Adrenal gland (tissue), 12 donors: ENCODE data around the gene EYA3. TPM values are rescaled to one million over a fixed set of nuclear protein-coding genes. Genes with fewer than 3 reads are reported as not detected.
A peak's percentile ranks its signal among the peaks of the same experiment; 100 is the strongest.

Source experiments
- DNase-seq, 7 donors: peaks; one replicate each; pipeline ENCODE4 v3.0.0-alpha.2; 2019 to 2020
- H3K27ac ChIP-seq, 5 donors: fragments of 200-600 bp; sonication (generic) in 4 of 5; 1 replicate in 3 of 5; 2 replicates in 2 of 5; pipeline versions ENCODE4 v1.5.1 to v1.8.0; 2016 to 2020; ENCODE audit warnings: mild to moderate bottlenecking in 1 of 5
- H3K27me3 ChIP-seq: fragments of 200-600 bp; 2 replicates; pipeline ENCODE4 v1.8.0; 2021
- H3K36me3 ChIP-seq, 2 donors: fragments of 200-600 bp; replicated peaks in 1 of 2; 1 replicate in 1 of 2; 2 replicates in 1 of 2; pipeline versions ENCODE4 v1.5.1 to v1.8.0; 2018 to 2022
- H3K4me1 ChIP-seq, 2 donors: fragments of 200-600 bp; replicated peaks in 1 of 2; 1 replicate in 1 of 2; 2 replicates in 1 of 2; pipeline versions ENCODE4 v1.5.1 to v1.8.0; 2018 to 2021
- H3K4me3 ChIP-seq, 4 donors: fragments of 200-600 bp; sonication (generic) in 3 of 4; one replicate each; pipeline ENCODE4 v1.5.1; 2016 to 2018
- H3K9me3 ChIP-seq, 3 donors: fragments of 200-600 bp; sonication (generic) in 1 of 3; replicated peaks in 1 of 3; 1 replicate in 2 of 3; 2 replicates in 1 of 3; pipeline versions ENCODE4 v1.5.1 to v1.8.0; 2016 to 2021
- POLR2A ChIP-seq, 2 donors: fragments of 450-650 bp; IDR thresholded peaks; one replicate each; pipeline ENCODE4 v1.6.1; 2017; ENCODE audit warnings: antibody characterized with exemption in 2 of 2, mild to moderate bottlenecking in 2 of 2, moderate library complexity in 1 of 2
- WGBS, 4 donors: extraction: QIAGEN DNeasy Blood & Tissue Kit in 2 of 4; methylation state at CpG; one replicate each; pipeline versions ENCODE4 v1.1.5 to v1.1.7; 2013 to 2017; 5-methylcytosine and 5-hydroxymethylcytosine counted together
- intact Hi-C, 2 donors: fragments of 100-400 bp; cut with DNase I; formaldehyde crosslinking; loops; one replicate each; pipeline versions ENCODE4 v1.14.1 to v1.15.0; 2022 to 2023
- polyA plus RNA-seq, 3 donors: library from polyadenylated mRNA; stranded (reverse); fragments of 200-250 nt in 2 of 3; fragments of 350-450 nt in 1 of 3; fragmentation: Illumina TruSeq in 1 of 3; extraction: RNeasy Lipid Tissue Mini Kit (QIAGEN cat#74804) in 1 of 3; gene quantifications; one replicate each; pipeline ENCODE4 v1.2.3, GENCODE V29; 2013 to 2014
- total RNA-seq, 9 donors: library from RNA; depleted of rRNA in 4 of 9; stranded (reverse); fragments of >200 nt in 4 of 9; fragments of 120-200 nt in 1 of 9; fragmentation: NEBNext Ultra II Directional in 1 of 9; extraction: Animal tissue kit (Norgen Biotek cat#: 25700) in 1 of 9; gene quantifications; one replicate each; pipeline versions ENCODE4 v1.1.0 to v1.2.4, GENCODE V29; 2013 to 2023
- TF ChIP-seq, protein P1 (sequence below), 6 experiments: fragments of 450-650 bp in 4 of 6; fragments of 200-600 bp in 2 of 6; sonication (generic) in 1 of 6; IDR thresholded peaks; 1 replicate in 5 of 6; 2 replicates in 1 of 6; pipeline versions ENCODE4 v1.5.1 to v1.8.0; 2016 to 2021; ENCODE audit warnings: antibody characterized with exemption in 6 of 6, mild to moderate bottlenecking in 2 of 6, moderate library complexity in 1 of 6
- donor health status: healthy with polysubstance abuse.
- donor health status: Bipolar disorder and iron deficiency.
- donor health status: DM: yes; HTN: yes; CAD: no.
- donor health status: DM: no; HTN: no; CAD: no.
- donor health status: DM: no; HTN: no; CAD: no.
- donor health status: DM: yes; HTN: yes; CAD: no.

The EYA3 gene
- total and polyA plus RNA-seq, 12 donors = 4.3 to 28.9 (median 14.3) TPM

DNA sequence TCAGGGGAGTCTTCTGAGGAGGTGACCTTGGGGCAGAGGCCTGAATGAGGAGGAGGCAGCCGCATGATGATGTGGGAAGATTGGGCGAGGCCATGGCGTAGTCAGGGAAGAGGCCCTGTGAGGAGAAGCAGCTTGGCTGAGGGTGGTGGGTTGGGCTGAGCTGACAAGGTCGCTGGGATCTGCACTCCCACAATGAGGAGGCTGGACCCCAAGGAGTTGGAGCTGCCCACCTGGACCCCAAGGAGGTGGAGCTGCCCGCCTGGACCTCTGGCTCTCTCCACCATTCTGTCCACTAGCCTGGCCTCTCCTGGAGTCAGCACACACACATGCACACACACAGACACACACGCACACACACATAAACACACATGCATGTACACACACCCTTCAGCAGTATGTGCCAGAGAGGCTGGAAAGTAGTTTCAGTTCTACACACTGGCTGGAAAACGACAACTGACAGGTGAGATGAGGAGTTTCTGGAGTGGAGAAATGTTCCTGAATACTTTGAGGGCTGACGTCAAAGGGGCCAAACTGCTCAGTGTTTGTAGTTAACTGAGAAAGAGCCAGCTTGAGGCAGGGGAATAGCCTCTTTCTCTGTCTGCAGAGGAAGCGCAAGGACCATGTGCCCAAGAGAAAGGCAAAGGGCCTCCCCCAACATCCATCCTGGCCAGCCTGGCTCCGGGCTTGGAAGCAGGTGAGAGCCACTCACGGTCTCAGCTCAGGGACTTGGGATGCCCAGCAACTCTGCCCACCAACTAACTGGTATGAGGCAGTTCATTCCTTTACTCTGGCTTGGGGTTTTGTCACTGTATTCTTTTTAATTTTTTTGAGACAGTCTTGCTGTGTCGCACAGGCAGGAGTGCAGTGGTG lies 146.5 kb downstream of the EYA3 start:
- DNase-seq = no peak
- no peak for TF ChIP-seq POLR2A (IDR thresholded peaks at IDR 0.05)
- TF ChIP-seq, protein P1, sequence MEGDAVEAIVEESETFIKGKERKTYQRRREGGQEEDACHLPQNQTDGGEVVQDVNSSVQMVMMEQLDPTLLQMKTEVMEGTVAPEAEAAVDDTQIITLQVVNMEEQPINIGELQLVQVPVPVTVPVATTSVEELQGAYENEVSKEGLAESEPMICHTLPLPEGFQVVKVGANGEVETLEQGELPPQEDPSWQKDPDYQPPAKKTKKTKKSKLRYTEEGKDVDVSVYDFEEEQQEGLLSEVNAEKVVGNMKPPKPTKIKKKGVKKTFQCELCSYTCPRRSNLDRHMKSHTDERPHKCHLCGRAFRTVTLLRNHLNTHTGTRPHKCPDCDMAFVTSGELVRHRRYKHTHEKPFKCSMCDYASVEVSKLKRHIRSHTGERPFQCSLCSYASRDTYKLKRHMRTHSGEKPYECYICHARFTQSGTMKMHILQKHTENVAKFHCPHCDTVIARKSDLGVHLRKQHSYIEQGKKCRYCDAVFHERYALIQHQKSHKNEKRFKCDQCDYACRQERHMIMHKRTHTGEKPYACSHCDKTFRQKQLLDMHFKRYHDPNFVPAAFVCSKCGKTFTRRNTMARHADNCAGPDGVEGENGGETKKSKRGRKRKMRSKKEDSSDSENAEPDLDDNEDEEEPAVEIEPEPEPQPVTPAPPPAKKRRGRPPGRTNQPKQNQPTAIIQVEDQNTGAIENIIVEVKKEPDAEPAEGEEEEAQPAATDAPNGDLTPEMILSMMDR (IDR thresholded peaks at IDR 0.05) = no peak
- Histone ChIP-seq H3K36me3 (no peaks in the 10 kb centered on the region), H3K27me3 (no peaks in the 10 kb centered on the region), H3K4me1 (no peaks in the 10 kb centered on the region), H3K27ac (no peak overlapping the region), H3K9me3 (no peaks in the 10 kb centered on the region), H3K4me3 (no peak overlapping the region)
- intact Hi-C loops = no loop called here
- WGBS, 4 donors = 81 to 88% (median 86%) methylated on average over 11 to 12 of the region's 12 CpGs

DNA sequence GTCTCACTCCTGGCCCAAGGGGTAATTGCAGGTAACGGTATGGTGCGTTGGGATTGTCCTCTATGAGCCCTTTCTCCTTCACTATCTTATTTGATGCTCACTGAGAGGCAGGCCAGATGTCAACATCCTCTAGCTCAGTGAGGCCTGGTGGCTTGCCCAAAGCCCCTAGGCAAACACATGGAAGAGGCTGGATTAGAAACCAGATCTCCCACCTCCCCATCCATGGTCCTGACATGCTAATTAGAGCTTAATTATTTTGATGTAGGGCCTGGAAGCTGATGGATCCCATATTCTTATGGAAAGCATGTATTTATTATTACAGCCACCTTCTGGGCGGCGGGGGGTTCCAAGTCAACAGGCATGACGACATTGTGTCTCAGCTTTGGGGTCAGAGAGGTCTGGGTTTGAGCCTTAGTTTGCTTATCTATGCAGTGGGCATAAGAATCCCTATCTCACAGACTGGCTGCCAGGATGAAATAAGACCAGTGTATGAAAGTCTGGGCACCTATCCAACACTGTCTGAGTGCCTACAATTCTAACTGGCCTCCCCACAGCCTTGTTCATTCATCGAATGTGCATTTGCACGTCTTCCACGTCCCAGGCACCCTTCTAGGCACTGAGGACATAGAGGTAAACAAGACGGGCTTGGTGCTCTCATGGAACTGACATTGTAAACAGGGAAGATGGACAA lies 147.4 kb downstream of the EYA3 start:
- intact Hi-C loops = no loop called here
- no peak overlapping the region for H3K27ac ChIP-seq
- WGBS, 4 donors = 80 to 88% (median 84%) methylated on average over 9 of the region's 9 CpGs

DNA sequence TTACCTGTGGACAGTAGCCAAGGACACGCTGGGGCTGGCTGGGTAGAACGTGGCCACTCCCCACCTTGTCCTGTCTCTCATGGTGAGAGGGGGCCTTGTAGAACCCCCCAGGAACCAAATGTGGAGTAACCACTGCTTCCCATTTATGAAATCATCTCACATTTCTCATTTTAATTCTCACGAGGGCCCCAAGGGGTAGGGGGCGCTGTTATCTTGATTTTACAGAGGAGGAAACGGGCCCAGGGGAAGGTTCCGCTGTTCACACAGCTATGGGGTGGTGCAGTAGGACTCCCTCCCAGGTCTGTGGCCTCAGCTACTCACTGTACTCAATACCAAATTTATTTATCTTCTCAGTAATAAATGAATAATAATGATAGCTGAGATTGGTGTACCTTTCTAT lies 148.1 kb downstream of the EYA3 start:
- intact Hi-C loops = no loop called here
- peak in 5 of 7 donors; percentile 40 to 73 (median 54) for DNase-seq

More for the DNA sequence above, 147.4 kb downstream of the EYA3 start:
- Histone ChIP-seq H3K9me3 (no peaks in the 10 kb centered on the region), H3K4me1 (no peaks in the 10 kb centered on the region), H3K36me3 (no peaks in the 10 kb centered on the region), H3K27me3 (peaks cover under 1% of the 10 kb centered on the region), H3K4me3 (no peak overlapping the region)
- DNase-seq = no peak
- no peak for TF ChIP-seq POLR2A (IDR thresholded peaks at IDR 0.05)
- TF ChIP-seq, protein P1 (IDR thresholded peaks at IDR 0.05) = no peak

DNA sequence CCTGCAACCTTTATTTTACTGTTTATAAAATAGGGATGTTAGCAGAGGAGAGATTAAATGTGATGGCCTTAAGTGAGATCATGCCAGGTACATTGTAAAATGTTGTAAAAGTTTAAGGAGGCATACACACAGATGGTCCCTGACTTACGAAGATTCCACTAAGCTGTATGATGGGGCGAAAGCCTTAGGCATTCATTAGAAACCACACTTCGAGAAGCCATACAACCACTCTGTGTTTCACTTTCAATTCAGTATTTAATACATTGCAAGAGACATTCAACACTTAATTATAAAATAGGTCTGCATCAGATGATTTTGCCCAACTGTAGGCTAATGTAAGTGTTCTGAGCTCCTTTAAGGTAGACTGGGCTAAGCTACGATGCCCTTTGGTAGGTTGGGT lies 149.9 kb downstream of the EYA3 start:
- H3K27me3 ChIP-seq = peaks cover 4% of the 10 kb centered on the region
- TF ChIP-seq, protein P1 (IDR thresholded peaks at IDR 0.05) = no peak
- TF ChIP-seq POLR2A (IDR thresholded peaks at IDR 0.05) = no peak
- no peaks in the 10 kb centered on the region for H3K9me3 ChIP-seq
- intact Hi-C loops = no loop called here
- no peak overlapping the region for H3K4me3 ChIP-seq
- 76 to 92% (median 81%) methylated on average over 4 of the region's 4 CpGs for WGBS, 4 donors
- H3K4me1 ChIP-seq = no peaks in the 10 kb centered on the region
- no peak overlapping the region for H3K27ac ChIP-seq
- DNase-seq = no peak
- no peaks in the 10 kb centered on the region for H3K36me3 ChIP-seq

More for the DNA sequence above, 148.1 kb downstream of the EYA3 start:
- WGBS, 4 donors = 24 to 41% (median 29%) methylated on average over 4 to 6 of the region's 6 CpGs
- TF ChIP-seq, protein P1 (IDR thresholded peaks at IDR 0.05) = peak in 2 of 6 experiments; percentile 2 to 37
- TF ChIP-seq POLR2A (IDR thresholded peaks at IDR 0.05) = no peak
- no peaks in the 10 kb centered on the region for H3K36me3 ChIP-seq
- H3K9me3 ChIP-seq = no peaks in the 10 kb centered on the region
- H3K27me3 ChIP-seq = peaks cover 4% of the 10 kb centered on the region
- no peak overlapping the region for H3K27ac ChIP-seq
- no peak overlapping the region for H3K4me3 ChIP-seq
- no peaks in the 10 kb centered on the region for H3K4me1 ChIP-seq
